Gastroesophageal sphincter (tissue), 4 donors: Measurements from ENCODE around the gene DBN1. TPM values are rescaled to one million over a fixed set of nuclear protein-coding genes. Genes with fewer than 3 reads are reported as not detected.

Source experiments
- ATAC-seq: fragments of 150-250 bp; one replicate; pipeline ENCODE4 v1.9.1; 2016; ENCODE audit warnings: mild to moderate bottlenecking, moderate library complexity
- H3K27ac ChIP-seq, 4 donors: fragments of 200-600 bp; sonication (generic) in 3 of 4; 1 replicate in 3 of 4; 2 replicates in 1 of 4; pipeline ENCODE4 v1.5.1; 2016 to 2019
- H3K27me3 ChIP-seq: fragments of 200-600 bp; sonication (generic); one replicate; pipeline ENCODE4 v1.5.1; 2019
- H3K36me3 ChIP-seq, 2 donors: fragments of 200-600 bp; sonication (generic); one replicate each; pipeline ENCODE4 v1.5.1; 2019; ENCODE audit warnings: control low read depth in 1 of 2
- H3K4me1 ChIP-seq, 3 donors: fragments of 200-600 bp; sonication (generic); 1 replicate in 2 of 3; 2 replicates in 1 of 3; pipeline ENCODE4 v1.5.1; 2016 to 2019; ENCODE audit warnings: control low read depth in 2 of 3
- H3K4me3 ChIP-seq, 2 donors: fragments of 200-600 bp; sonication (generic); one replicate each; pipeline ENCODE4 v1.5.1; 2019; ENCODE audit warnings: mild to moderate bottlenecking in 1 of 2, moderate library complexity in 1 of 2
- H3K9me3 ChIP-seq, 3 donors: fragments of 200-600 bp; sonication (generic); one replicate each; pipeline ENCODE4 v1.5.1; 2017 to 2019; ENCODE audit warnings: control low read depth in 2 of 3
- EP300 ChIP-seq: sonication (generic); formaldehyde crosslinking; IDR thresholded peaks from one replicate; pipeline ENCODE4 v1.6.1; 2017; ENCODE audit warnings: antibody characterized with exemption, mild to moderate bottlenecking
- POLR2A ChIP-seq, 2 donors: fragments of 450-650 bp; IDR thresholded peaks; one replicate each; pipeline ENCODE4 v1.6.1; 2017; ENCODE audit warnings: antibody characterized with exemption in 2 of 2, mild to moderate bottlenecking in 2 of 2, moderate library complexity in 1 of 2
- POLR2AphosphoS5 ChIP-seq: sonication (generic); formaldehyde crosslinking; IDR thresholded peaks from one replicate; pipeline ENCODE4 v1.6.1; 2017; ENCODE audit warnings: antibody characterized with exemption
- WGBS, 2 donors: methylation state at CpG; one replicate each; pipeline ENCODE4 v1.1.5; 2018; ENCODE audit warnings: low coverage in 1 of 2; 5-methylcytosine and 5-hydroxymethylcytosine counted together
- total RNA-seq, 4 donors: library from RNA; depleted of rRNA; stranded (reverse); fragments of >200 nt; gene quantifications; one replicate each; pipeline ENCODE4 v1.1.0, GENCODE V29; 2016
- TF ChIP-seq, protein P1 (sequence below), 4 experiments: fragments of 200-600 bp in 2 of 4; fragments of 450-650 bp in 2 of 4; sonication (generic) in 1 of 4; IDR thresholded peaks; one replicate each; pipeline ENCODE4 v1.5.1; 2017 to 2019; ENCODE audit warnings: antibody characterized with exemption in 4 of 4, mild to moderate bottlenecking in 2 of 4, moderate library complexity in 2 of 4

The DBN1 gene
- total RNA-seq, 4 donors from 2014 or later: 87.1 to 154 (median 124) TPM

DNA sequence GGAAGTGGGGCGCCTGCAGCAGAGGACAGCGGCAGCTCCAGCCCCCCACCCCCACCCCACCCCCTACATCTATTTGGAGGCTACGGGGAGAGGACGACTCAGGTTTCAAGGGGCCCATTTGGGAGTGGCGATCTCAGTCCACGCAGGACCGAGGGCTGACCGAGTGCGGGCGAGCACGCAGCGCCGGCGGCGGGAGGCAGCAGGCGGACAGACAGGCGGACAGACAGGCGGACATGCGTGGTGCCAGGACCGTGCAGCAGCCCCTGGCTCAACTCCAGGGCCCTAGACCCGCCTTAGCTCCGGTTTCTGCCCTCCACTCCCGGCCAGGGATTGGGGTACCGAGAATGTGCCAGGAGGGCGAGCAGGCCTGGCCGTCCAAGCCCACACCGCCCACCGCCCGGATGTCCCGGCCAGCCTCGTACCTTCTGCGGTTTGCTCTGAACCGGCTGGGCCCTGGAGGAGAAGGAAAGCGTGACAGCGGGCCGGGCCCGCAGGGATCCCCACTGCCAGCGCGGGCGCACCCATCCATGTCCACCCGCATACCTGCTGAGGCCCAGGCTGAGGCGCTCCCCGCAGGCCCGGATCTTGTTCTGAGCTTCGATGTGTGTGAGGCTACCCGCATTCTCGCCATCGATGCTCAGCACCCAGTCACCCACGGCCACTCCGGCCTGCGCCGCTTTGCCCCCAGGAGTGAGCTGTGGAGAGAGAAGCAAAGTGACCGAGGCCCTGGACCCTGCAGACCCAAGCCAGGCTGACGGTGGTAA is 18.7 kb upstream of the DBN1 start:
- WGBS, 2 donors: 50% methylated on average over 13 of the region's 54 CpGs; no CpG with 5 or more reads in 1 of the 2 donors
- peak; percentile 4 for TF ChIP-seq POLR2AphosphoS5
- TF ChIP-seq, protein P1, sequence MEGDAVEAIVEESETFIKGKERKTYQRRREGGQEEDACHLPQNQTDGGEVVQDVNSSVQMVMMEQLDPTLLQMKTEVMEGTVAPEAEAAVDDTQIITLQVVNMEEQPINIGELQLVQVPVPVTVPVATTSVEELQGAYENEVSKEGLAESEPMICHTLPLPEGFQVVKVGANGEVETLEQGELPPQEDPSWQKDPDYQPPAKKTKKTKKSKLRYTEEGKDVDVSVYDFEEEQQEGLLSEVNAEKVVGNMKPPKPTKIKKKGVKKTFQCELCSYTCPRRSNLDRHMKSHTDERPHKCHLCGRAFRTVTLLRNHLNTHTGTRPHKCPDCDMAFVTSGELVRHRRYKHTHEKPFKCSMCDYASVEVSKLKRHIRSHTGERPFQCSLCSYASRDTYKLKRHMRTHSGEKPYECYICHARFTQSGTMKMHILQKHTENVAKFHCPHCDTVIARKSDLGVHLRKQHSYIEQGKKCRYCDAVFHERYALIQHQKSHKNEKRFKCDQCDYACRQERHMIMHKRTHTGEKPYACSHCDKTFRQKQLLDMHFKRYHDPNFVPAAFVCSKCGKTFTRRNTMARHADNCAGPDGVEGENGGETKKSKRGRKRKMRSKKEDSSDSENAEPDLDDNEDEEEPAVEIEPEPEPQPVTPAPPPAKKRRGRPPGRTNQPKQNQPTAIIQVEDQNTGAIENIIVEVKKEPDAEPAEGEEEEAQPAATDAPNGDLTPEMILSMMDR (IDR thresholded peaks at IDR 0.05): no peak
- H3K4me3 ChIP-seq: peak overlapping the region in 1 of 2 donors; percentile 97

GRCh38 chr5:177491429-177491945 is 18.1 kb upstream of the DBN1 start:
- peak; percentile 29 for ATAC-seq
- H3K9me3 ChIP-seq: no peaks in the 10 kb centered on the region
- H3K4me3 ChIP-seq: peak overlapping the region in 1 of 2 donors; percentile 97
- H3K4me1 ChIP-seq: peaks cover 5 to 98% (median 69%) of the 10 kb centered on the region in 3 donors
- H3K27ac ChIP-seq: peak overlapping the region; percentile 96 to 99 (median 99)
- no peak for TF ChIP-seq POLR2A (IDR thresholded peaks at IDR 0.05)
- TF ChIP-seq EP300: no peak
- TF ChIP-seq POLR2AphosphoS5: no peak
- TF ChIP-seq, protein P1 (IDR thresholded peaks at IDR 0.05): peak in 3 of 4 experiments; percentile 92 to 97 (median 95)
- no peaks in the 10 kb centered on the region for H3K27me3 ChIP-seq
- WGBS, 2 donors: 19 to 61% methylated on average over 8 to 12 of the region's 43 CpGs
- H3K36me3 ChIP-seq: peaks cover 0 to 63% of the 10 kb centered on the region in 2 donors

More for the DNA sequence above, 18.7 kb upstream of the DBN1 start:
- H3K27ac ChIP-seq: peak overlapping the region; percentile 96 to 99 (median 99)
- peaks cover 0 to 58% of the 10 kb centered on the region in 2 donors for H3K36me3 ChIP-seq
- H3K9me3 ChIP-seq: no peaks in the 10 kb centered on the region
- no peak for ATAC-seq
- H3K4me1 ChIP-seq: peaks cover 5 to 96% (median 69%) of the 10 kb centered on the region in 3 donors
- H3K27me3 ChIP-seq: no peaks in the 10 kb centered on the region

- Histone ChIP-seq H3K27me3 (no peaks in the 10 kb centered on the region), H3K4me3 (no peak overlapping the region), H3K9me3 (no peaks in the 10 kb centered on the region), H3K4me1 (peaks cover 5 to 98% (median 65%) of the 10 kb centered on the region in 3 donors), H3K36me3 (peaks cover 0 to 68% of the 10 kb centered on the region in 2 donors), H3K27ac (peak overlapping the region; percentile 96 to 99 (median 99))
- ATAC-seq: no peak
- 64% methylated on average over 10 of the region's 16 CpGs; no CpG with 5 or more reads in 1 of the 2 donors for WGBS, 2 donors
- no peak for TF ChIP-seq EP300
- TF ChIP-seq, protein P1 (IDR thresholded peaks at IDR 0.05): no peak
- no peak for TF ChIP-seq POLR2A (IDR thresholded peaks at IDR 0.05)
- TF ChIP-seq POLR2AphosphoS5: no peak
Measured at GRCh38 chr5:177490992-177491391, 17.6 kb upstream of the DBN1 start.

- WGBS, 2 donors: 38 to 68% methylated on average over 7 to 15 of the region's 15 CpGs
- peaks cover 5 to 98% (median 60%) of the 10 kb centered on the region in 3 donors for H3K4me1 ChIP-seq
Measured at GRCh38 chr5:177490311-177490991, 17.0 kb upstream of the DBN1 start.

More at GRCh38 chr5:177490311-177490991, 17.0 kb upstream of the DBN1 start:
- no peak overlapping the region for H3K4me3 ChIP-seq
- peaks cover 0 to 72% of the 10 kb centered on the region in 2 donors for H3K36me3 ChIP-seq
- H3K9me3 ChIP-seq: no peaks in the 10 kb centered on the region
- no peaks in the 10 kb centered on the region for H3K27me3 ChIP-seq
- TF ChIP-seq, protein P1 (IDR thresholded peaks at IDR 0.05): no peak
- peak; percentile 44 for TF ChIP-seq POLR2AphosphoS5
- peak in 1 of 2 donors; percentile 6 for TF ChIP-seq POLR2A (IDR thresholded peaks at IDR 0.05)
- TF ChIP-seq EP300: no peak
- peak; percentile 23 for ATAC-seq
- H3K27ac ChIP-seq: peak overlapping the region; percentile 96 to 99 (median 99)
